H1 (cell line): ENCODE data around the gene GRHL3. TPM values are rescaled to one million over a fixed set of nuclear protein-coding genes. Genes with fewer than 3 reads are reported as not detected.

Source experiments
- CTCF ChIA-PET: fragments of 300-600 bp; sonication (Branson Sonifier 250); formaldehyde crosslinking; loops from one replicate; lab custom pipeline; 2021; ENCODE audit not compliant: partially characterized antibody; lab: Charles Lee
- POLR2A ChIA-PET: fragments of 300-600 bp; sonication (Branson Sonifier 250); formaldehyde crosslinking; loops from one replicate; lab custom pipeline; 2021; ENCODE audit warnings: inconsistent platforms; ENCODE audit not compliant: partially characterized antibody; lab: Charles Lee
- DNase-seq, 2 experiments: peaks; one replicate each; pipeline versions ENCODE4 v3.0.0 to v3.0.0-alpha.2; 2010 to 2022; ENCODE audit warnings: low spot score in 2 of 2, low read depth in 1 of 2, mixed read lengths in 1 of 2
- FAIRE-seq: peaks from 2 replicates; lab custom pipeline; 2011; peaks lifted over from hg19 to GRCh38; lab: Jason Lieb, UNC
- H2AFZ ChIP-seq: 2 replicates; pipeline ENCODE4 v1.8.1; 2012; ENCODE audit warnings: low read length, inconsistent platforms
- H2AK5ac ChIP-seq: 2 replicates; pipeline ENCODE4 v1.6.1; 2013; ENCODE audit warnings: low read depth, low read length
- H2BK120ac ChIP-seq: replicated peaks from 2 replicates; pipeline ENCODE3; 2013; ENCODE audit warnings: low read depth, low read length, inconsistent platforms
- H2BK12ac ChIP-seq: 2 replicates; pipeline ENCODE4 v1.6.1; 2013; ENCODE audit warnings: low read depth, low read length
- H2BK15ac ChIP-seq: 2 replicates; pipeline ENCODE4 v1.6.1; 2013; ENCODE audit warnings: low read length
- H2BK20ac ChIP-seq: 2 replicates; pipeline ENCODE4 v1.6.1; 2013; ENCODE audit warnings: low read length
- H2BK5ac ChIP-seq: 2 replicates; pipeline ENCODE4 v1.6.1; 2013; ENCODE audit warnings: low read depth, low read length
- H3K14ac ChIP-seq: 2 replicates; pipeline ENCODE4 v1.6.1; 2013; ENCODE audit warnings: inconsistent platforms; ENCODE audit not compliant: insufficient read length
- H3K18ac ChIP-seq: 2 replicates; pipeline ENCODE4 v1.6.1; 2013; ENCODE audit warnings: low read length; ENCODE audit errors: extremely low read depth
- H3K23ac ChIP-seq: 2 replicates; pipeline ENCODE4 v1.6.1; 2013; ENCODE audit warnings: inconsistent platforms; ENCODE audit not compliant: insufficient read length
- H3K23me2 ChIP-seq: 2 replicates; pipeline ENCODE4 v1.6.1; 2013; ENCODE audit warnings: low read depth, low read length
- H3K27ac ChIP-seq: 2 replicates; pipeline ENCODE4 v1.6.1; 2011; ENCODE audit warnings: low read depth, low read length, inconsistent platforms
- H3K27me3 ChIP-seq, 4 experiments: replicated peaks in 1 of 4; 1 replicate in 1 of 4; 2 replicates in 3 of 4; pipeline versions ENCODE4 v1.6.1 to v1.8.1; 2011 to 2013; ENCODE audit warnings: low read length in 3 of 4, mild to moderate bottlenecking in 3 of 4, inconsistent platforms in 2 of 4, mixed read lengths in 2 of 4, moderate library complexity in 1 of 4; ENCODE audit not compliant: control insufficient read depth in 3 of 4, insufficient read depth in 3 of 4; ENCODE audit errors: extremely low read depth in 1 of 4
- H3K36me3 ChIP-seq, 4 experiments: 2 replicates each; pipeline versions ENCODE4 v1.6.1 to v1.8.1; 2011 to 2013; ENCODE audit warnings: mild to moderate bottlenecking in 4 of 4, low read length in 3 of 4, moderate library complexity in 2 of 4, control low read depth in 1 of 4, inconsistent platforms in 1 of 4; ENCODE audit not compliant: insufficient read depth in 4 of 4, control insufficient read depth in 2 of 4
- H3K4ac ChIP-seq: replicated peaks from 2 replicates; pipeline ENCODE3; 2013; ENCODE audit warnings: low read length, low read depth, mixed read lengths, inconsistent platforms; ENCODE audit not compliant: insufficient read length
- H3K4me1 ChIP-seq, 4 experiments: replicated peaks in 1 of 4; 1 replicate in 1 of 4; 2 replicates in 3 of 4; pipeline versions ENCODE4 v1.6.1 to v1.8.1; 2011 to 2013; ENCODE audit warnings: low read length in 3 of 4, inconsistent platforms in 2 of 4, mixed read lengths in 1 of 4; ENCODE audit not compliant: insufficient read depth in 4 of 4, control insufficient read depth in 3 of 4
- H3K4me2 ChIP-seq, 2 experiments: 2 replicates each; pipeline versions ENCODE4 v1.6.1 to v1.8.1; 2011 to 2013; ENCODE audit warnings: low read depth in 2 of 2, low read length in 2 of 2, control low read depth in 1 of 2, inconsistent platforms in 1 of 2, mild to moderate bottlenecking in 1 of 2; ENCODE audit not compliant: insufficient read depth in 1 of 2
- H3K4me3 ChIP-seq, 4 experiments: fragments of 200-600, 300-600 bp in 1 of 4; sonication (generic), shearing (Covaris generic), sonication (Bioruptor Twin) in 1 of 4; 2 replicates each; pipeline versions ENCODE4 v1.5.1 to v1.8.1; 2011 to 2016; ENCODE audit warnings: low read length in 4 of 4, low read depth in 3 of 4, control low read depth in 2 of 4, inconsistent platforms in 2 of 4, mild to moderate bottlenecking in 2 of 4, mixed read lengths in 1 of 4, moderate library complexity in 1 of 4; ENCODE audit not compliant: insufficient read depth in 2 of 4; ENCODE audit errors: extremely low read depth in 1 of 4
- H3K56ac ChIP-seq: replicated peaks from 2 replicates; pipeline ENCODE3; 2013; ENCODE audit warnings: low read depth, mild to moderate bottlenecking, mixed read lengths, low read length, inconsistent platforms; ENCODE audit not compliant: insufficient read length
- H3K79me1 ChIP-seq: 2 replicates; pipeline ENCODE4 v1.6.1; 2013; ENCODE audit warnings: low read depth, low read length, control low read depth
- H3K79me2 ChIP-seq, 2 experiments: 2 replicates each; pipeline versions ENCODE4 v1.6.1 to v1.8.1; 2012 to 2013; ENCODE audit warnings: low read length in 2 of 2, mild to moderate bottlenecking in 2 of 2, inconsistent platforms in 1 of 2; ENCODE audit not compliant: insufficient read depth in 2 of 2, control insufficient read depth in 1 of 2
- H3K9ac ChIP-seq, 4 experiments: replicated peaks in 1 of 4; 1 replicate in 1 of 4; 2 replicates in 3 of 4; pipeline versions ENCODE4 v1.6.1 to v1.8.1; 2011 to 2013; ENCODE audit warnings: low read depth in 3 of 4, low read length in 3 of 4, control low read depth in 2 of 4, mild to moderate bottlenecking in 2 of 4, moderate library complexity in 2 of 4, inconsistent platforms in 1 of 4; ENCODE audit errors: extremely low read depth in 1 of 4
- H3K9me3 ChIP-seq, 2 experiments: 2 replicates each; pipeline versions ENCODE4 v1.6.1 to v1.8.1; 2012 to 2013; ENCODE audit warnings: mild to moderate bottlenecking in 2 of 2, moderate library complexity in 2 of 2, control low read depth in 1 of 2, inconsistent platforms in 1 of 2, low read depth in 1 of 2, low read length in 1 of 2, mixed read lengths in 1 of 2; ENCODE audit not compliant: insufficient read depth in 2 of 2
- H4K20me1 ChIP-seq, 2 experiments: replicated peaks in 1 of 2; 2 replicates each; pipeline versions ENCODE3 to v1.8.1; 2011 to 2013; ENCODE audit warnings: inconsistent platforms in 2 of 2, low read length in 2 of 2, mild to moderate bottlenecking in 1 of 2; ENCODE audit not compliant: insufficient read depth in 2 of 2, control insufficient read depth in 1 of 2
- H4K5ac ChIP-seq: 2 replicates; pipeline ENCODE4 v1.6.1; 2013; ENCODE audit warnings: low read length, low read depth, mixed read lengths, inconsistent platforms; ENCODE audit not compliant: insufficient read length
- H4K8ac ChIP-seq: 2 replicates; pipeline ENCODE4 v1.8.0; 2013; ENCODE audit warnings: mild to moderate bottlenecking, moderate library complexity, low read length, inconsistent platforms; ENCODE audit not compliant: insufficient read depth; ENCODE audit errors: extremely low read depth
- H4K91ac ChIP-seq: replicated peaks from 2 replicates; pipeline ENCODE3; 2013; ENCODE audit warnings: low read length, mixed read lengths, inconsistent platforms; ENCODE audit not compliant: insufficient read length
- CBX5 ChIP-seq: fragments of 300-800, 300-1000 bp; sonication (generic); IDR thresholded peaks from 2 replicates; pipeline ENCODE4 v1.7.1; 2016; ENCODE audit warnings: antibody characterized with exemption, low read length, low read depth
- HDAC2 ChIP-seq, 2 experiments: fragments of 300-600 bp in 1 of 2; sonication (generic) in 1 of 2; IDR thresholded peaks; 2 replicates each; pipeline ENCODE4 v1.6.1; 2011 to 2012; ENCODE audit warnings: low read depth in 2 of 2, low read length in 2 of 2, mild to moderate bottlenecking in 2 of 2, moderate library complexity in 2 of 2, borderline replicate concordance in 1 of 2, inconsistent platforms in 1 of 2
- SUZ12 ChIP-seq: fragments of 200-600 bp; sonication (generic); IDR thresholded peaks from 2 replicates; pipeline ENCODE4 v1.6.1; 2012; ENCODE audit warnings: mild to moderate bottlenecking, inconsistent platforms, low read length, moderate library complexity, mixed read lengths
- TAF1 ChIP-seq: IDR thresholded peaks from 2 replicates; pipeline ENCODE4 v1.6.1; 2011; ENCODE audit warnings: mild to moderate bottlenecking, low read depth, low read length
- WGBS, 2 experiments: shearing (Covaris generic) in 1 of 2; methylation state at CpG; one replicate each; pipeline versions ENCODE4 v1.1.6 to v1.1.7; 2013 to 2015; ENCODE audit warnings: low lambda C conversion rate in 2 of 2, mixed read lengths in 2 of 2, inconsistent platforms in 1 of 2, low coverage in 1 of 2, missing lambda C conversion rate in 1 of 2; ENCODE audit not compliant: insufficient replicate concordance in 2 of 2, insufficient coverage in 1 of 2, insufficient read length in 1 of 2; ENCODE audit errors: extremely low coverage in 1 of 2, missing lambda C conversion rate in 1 of 2; 5-methylcytosine and 5-hydroxymethylcytosine counted together
- polyA plus RNA-seq, 7 experiments: library from polyadenylated mRNA; depleted of rRNA in 3 of 7; stranded (reverse) in 5 of 7; unstranded in 2 of 7; fragments of >200 nt in 5 of 7; fragments of 200-250 nt in 2 of 7; gene quantifications; 1 replicate in 5 of 7; 2 replicates in 1 of 7; 4 replicates in 1 of 7; pipeline versions ENCODE4 v1.2.1 to v1.2.3, GENCODE V29; 2011 to 2013; ENCODE audit warnings: missing spikeins in 2 of 7, mixed read lengths in 2 of 7
- total RNA-seq: library from RNA; stranded (reverse); fragmentation: NEBNext Ultra II Directional; extraction: Animal tissue kit (Norgen Biotek cat#: 25700); gene quantifications from 2 replicates; pipeline ENCODE4 v1.2.1, GENCODE V29; 2021
- TF ChIP-seq, protein P1 (sequence below): IDR thresholded peaks from 2 replicates; pipeline ENCODE4 v1.6.1; 2012; ENCODE audit warnings: low read length, inconsistent platforms

Gene GRHL3
- total and polyA plus RNA-seq, 2 of the 8 experiments (the other 6 are each of a cell fraction or from before 2014, with no cell fraction given), result 0.80 to 1.8 TPM

DNA sequence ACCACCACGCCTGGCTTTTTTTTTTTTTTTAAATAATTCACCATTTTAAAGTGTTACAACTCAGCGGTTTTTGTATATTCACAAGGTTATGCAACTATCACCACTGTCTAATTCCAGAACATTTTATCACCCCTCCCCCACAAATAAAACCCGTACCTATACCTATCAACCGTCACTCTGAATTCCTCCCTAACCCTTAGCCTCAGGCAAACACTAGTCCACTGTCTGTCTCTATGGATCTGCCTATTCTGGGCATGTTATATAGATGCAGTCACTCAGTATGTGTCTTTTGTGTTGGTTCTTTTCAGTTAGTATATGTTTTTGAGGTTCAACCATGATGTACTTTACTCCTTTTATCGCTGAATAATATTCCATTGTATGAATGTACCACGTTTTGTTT is 19.3 kb upstream of the GRHL3 start:
- FAIRE-seq (no peak), DNase-seq (no peak)
- H3K4me1 ChIP-seq, result peaks cover 0 to 11% (median 7%) of the 10 kb centered on the region in 4 experiments; a peak in 4 of 7 replicates
- no peak overlapping the region for H2BK5ac ChIP-seq
- H2AFZ ChIP-seq, result no peak overlapping the region
- H4K20me1 ChIP-seq, result no peaks in the 10 kb centered on the region
- no peak overlapping the region for H4K8ac ChIP-seq
- H4K91ac ChIP-seq, result no peak overlapping the region
- H4K5ac ChIP-seq, result no peak overlapping the region
- H3K4ac ChIP-seq, result no peak overlapping the region
- no peaks in the 10 kb centered on the region for H3K36me3 ChIP-seq
- no peak overlapping the region for H3K23ac ChIP-seq
- H2BK15ac ChIP-seq, result no peak overlapping the region
- no peaks in the 10 kb centered on the region for H3K79me1 ChIP-seq
- 94% methylated on average over 6 of the region's 6 CpGs; no CpG with 5 or more reads in 1 of the 2 experiments for WGBS, 2 experiments
- no peaks in the 10 kb centered on the region for H3K9me3 ChIP-seq
- no peak overlapping the region for H3K4me3 ChIP-seq
- no peak overlapping the region for H2BK20ac ChIP-seq
- H2BK12ac ChIP-seq, result no peak overlapping the region
- no peak overlapping the region for H3K9ac ChIP-seq
- H3K27ac ChIP-seq, result no peak overlapping the region
- H3K14ac ChIP-seq, result no peak overlapping the region
- no peak for TF ChIP-seq TAF1
- TF ChIP-seq HDAC2 (IDR thresholded peaks at IDR 0.05; ENCODE audit: borderline replicate concordance in 1 of 2, low read depth in 2 of 2, low read length in 2 of 2), result no peak
- no peak for TF ChIP-seq CBX5
- TF ChIP-seq SUZ12, result no peak
- TF ChIP-seq, protein P1, sequence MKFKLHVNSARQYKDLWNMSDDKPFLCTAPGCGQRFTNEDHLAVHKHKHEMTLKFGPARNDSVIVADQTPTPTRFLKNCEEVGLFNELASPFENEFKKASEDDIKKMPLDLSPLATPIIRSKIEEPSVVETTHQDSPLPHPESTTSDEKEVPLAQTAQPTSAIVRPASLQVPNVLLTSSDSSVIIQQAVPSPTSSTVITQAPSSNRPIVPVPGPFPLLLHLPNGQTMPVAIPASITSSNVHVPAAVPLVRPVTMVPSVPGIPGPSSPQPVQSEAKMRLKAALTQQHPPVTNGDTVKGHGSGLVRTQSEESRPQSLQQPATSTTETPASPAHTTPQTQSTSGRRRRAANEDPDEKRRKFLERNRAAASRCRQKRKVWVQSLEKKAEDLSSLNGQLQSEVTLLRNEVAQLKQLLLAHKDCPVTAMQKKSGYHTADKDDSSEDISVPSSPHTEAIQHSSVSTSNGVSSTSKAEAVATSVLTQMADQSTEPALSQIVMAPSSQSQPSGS, result no peak
- H2BK120ac ChIP-seq, result no peak overlapping the region
- no peaks in the 10 kb centered on the region for H3K27me3 ChIP-seq
- H3K56ac ChIP-seq, result no peak overlapping the region
- CTCF ChIA-PET, result interaction anchor here (0.6 kb wide), 1 partner anchor 241 kb away, joined by 3 read pairs; no protein-coding TSS in a partner anchor
- H3K79me2 ChIP-seq, result no peaks in the 10 kb centered on the region
- H3K23me2 ChIP-seq, result no peaks in the 10 kb centered on the region; the same call in 1 of the 2 replicates
- no peak overlapping the region for H3K4me2 ChIP-seq
- no peak overlapping the region for H2AK5ac ChIP-seq
- H3K18ac ChIP-seq, result no peak overlapping the region
- POLR2A ChIA-PET, result interaction anchor here (0.7 to 2.2 kb wide), 2 partner anchors 11 to 89 kb away, joined by 3 to 7 read pairs; no protein-coding TSS in a partner anchor
